Epithelial cell of proximal tubule (primary cell): ENCODE data around the gene NCKAP5. TPM values are rescaled to one million over a fixed set of nuclear protein-coding genes. Genes with fewer than 3 reads are reported as not detected.

Source experiments
- DNase-seq: peaks from one replicate; pipeline ENCODE4 v3.0.0-alpha.2; 2011; ENCODE audit warnings: low read depth
- H3K4me3 ChIP-seq: 2 replicates; pipeline ENCODE4 v1.5.1; 2011; ENCODE audit warnings: low read depth, mild to moderate bottlenecking, low read length
- CTCF ChIP-seq: conservative IDR thresholded peaks from 2 replicates; pipeline ENCODE4 v1.5.1; 2012; ENCODE audit warnings: low read depth, mild to moderate bottlenecking, low read length
- total RNA-seq: library from RNA; depleted of rRNA; stranded (reverse); fragments of >200 nt; gene quantifications from 2 replicates; pipeline ENCODE4 v1.2.3, GENCODE V29; 2015

Gene NCKAP5
- total RNA-seq, 1 donor from 2014 or later = 0.69 TPM

GRCh38 chr2:133098787-133099186 is 469.5 kb downstream of the NCKAP5 start:
- no peak for TF ChIP-seq CTCF

GRCh38 chr2:133097666-133098065 is 470.6 kb downstream of the NCKAP5 start:
- no peak overlapping the region for H3K4me3 ChIP-seq
- DNase-seq = no peak
- no peak for TF ChIP-seq CTCF

More at GRCh38 chr2:133098787-133099186, 469.5 kb downstream of the NCKAP5 start:
- H3K4me3 ChIP-seq = no peak overlapping the region
- no peak for DNase-seq

GRCh38 chr2:133092571-133092970 is 475.7 kb downstream of the NCKAP5 start:
- no peak for TF ChIP-seq CTCF
- no peak overlapping the region for H3K4me3 ChIP-seq
- DNase-seq = no peak

GRCh38 chr2:133090358-133090757 is 477.9 kb downstream of the NCKAP5 start:
- H3K4me3 ChIP-seq = no peak overlapping the region
- TF ChIP-seq CTCF = no peak
- no peak for DNase-seq

GRCh38 chr2:133086176-133086575 is 482.1 kb downstream of the NCKAP5 start:
- TF ChIP-seq CTCF = no peak
- H3K4me3 ChIP-seq = no peak overlapping the region
- DNase-seq = no peak

- no peak for DNase-seq
- TF ChIP-seq CTCF = no peak
- H3K4me3 ChIP-seq = no peak overlapping the region
Measured at GRCh38 chr2:133085646-133086045, 482.6 kb downstream of the NCKAP5 start.

GRCh38 chr2:133082034-133082433 is 486.2 kb downstream of the NCKAP5 start:
- H3K4me3 ChIP-seq = no peak overlapping the region
- DNase-seq = no peak
- no peak for TF ChIP-seq CTCF
